ENCODE data around the gene DISP2.

DNA sequence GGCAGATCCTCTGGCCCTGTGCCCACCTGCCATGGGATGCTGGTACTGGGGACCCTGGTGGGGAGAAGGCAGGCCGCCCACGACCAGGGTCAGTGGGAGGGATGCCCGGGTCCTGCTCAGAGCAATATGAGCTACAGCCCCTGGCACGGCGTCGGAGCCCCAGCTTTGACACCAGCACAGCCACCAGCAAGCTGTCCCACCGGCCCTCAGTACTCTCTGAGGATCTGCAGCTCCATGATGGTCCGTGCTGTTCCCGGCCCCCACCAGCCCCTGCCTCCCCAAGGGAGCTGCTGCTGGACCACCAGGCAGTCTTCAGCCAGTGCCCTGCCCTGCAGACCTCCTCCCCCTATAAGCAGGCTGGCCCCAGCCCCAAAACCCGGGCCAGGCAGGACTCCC lies 11.5 kb downstream of the DISP2 start:
- no peak for TF ChIP-seq GABPA (IDR thresholded peaks at IDR 0.05; ENCODE audit: borderline replicate concordance, insufficient read depth, low read length)
- TF ChIP-seq SP1 (IDR thresholded peaks at IDR 0.05; ENCODE audit: low read depth, low read length) = no peak
- TF ChIP-seq E2F6 (IDR thresholded peaks at IDR 0.05) = no peak
- no peak for TF ChIP-seq SUZ12 (IDR thresholded peaks at IDR 0.05; ENCODE audit: low read length)
- TF ChIP-seq EP300 (IDR thresholded peaks at IDR 0.05; ENCODE audit: borderline replicate concordance in 1 of 2, low read depth in 2 of 2, low read length in 2 of 2) = no peak
- no peak for TF ChIP-seq CBX8 (IDR thresholded peaks at IDR 0.05; ENCODE audit: borderline replicate concordance, low read depth, low read length)
- TF ChIP-seq EZH2 (IDR thresholded peaks at IDR 0.05; ENCODE audit: low read depth, low read length, severe bottlenecking) = no peak
- TF ChIP-seq, protein P1, sequence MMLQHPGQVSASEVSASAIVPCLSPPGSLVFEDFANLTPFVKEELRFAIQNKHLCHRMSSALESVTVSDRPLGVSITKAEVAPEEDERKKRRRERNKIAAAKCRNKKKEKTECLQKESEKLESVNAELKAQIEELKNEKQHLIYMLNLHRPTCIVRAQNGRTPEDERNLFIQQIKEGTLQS (IDR thresholded peaks at IDR 0.05; ENCODE audit: insufficient read depth, low read depth, low read length) = no peak
- no peak for TF ChIP-seq NRF1 (IDR thresholded peaks at IDR 0.05; ENCODE audit: low read depth, low read length)

Data from H1 (cell line).